Upper lobe of left lung (tissue), 4 donors: ENCODE results near the gene KLHL34.

Source experiments
- POLR2A ChIP-seq, 4 donors: fragments of 450-650 bp; IDR thresholded peaks; one replicate each; pipeline ENCODE4 v1.5.1; 2016 to 2017; ENCODE audit warnings: antibody characterized with exemption in 4 of 4, mild to moderate bottlenecking in 2 of 4
- POLR2AphosphoS5 ChIP-seq, 2 donors: sonication (generic); formaldehyde crosslinking; IDR thresholded peaks; one replicate each; pipeline ENCODE4 v1.5.1; 2017; ENCODE audit warnings: antibody characterized with exemption in 2 of 2
- TF ChIP-seq, protein P1 (sequence below), 6 experiments: fragments of 450-650 bp in 4 of 6; fragments of 200-600 bp in 2 of 6; sonication (generic) in 2 of 6; IDR thresholded peaks; one replicate each; pipeline ENCODE4 v1.5.1; 2016 to 2019; ENCODE audit warnings: antibody characterized with exemption in 6 of 6

DNA sequence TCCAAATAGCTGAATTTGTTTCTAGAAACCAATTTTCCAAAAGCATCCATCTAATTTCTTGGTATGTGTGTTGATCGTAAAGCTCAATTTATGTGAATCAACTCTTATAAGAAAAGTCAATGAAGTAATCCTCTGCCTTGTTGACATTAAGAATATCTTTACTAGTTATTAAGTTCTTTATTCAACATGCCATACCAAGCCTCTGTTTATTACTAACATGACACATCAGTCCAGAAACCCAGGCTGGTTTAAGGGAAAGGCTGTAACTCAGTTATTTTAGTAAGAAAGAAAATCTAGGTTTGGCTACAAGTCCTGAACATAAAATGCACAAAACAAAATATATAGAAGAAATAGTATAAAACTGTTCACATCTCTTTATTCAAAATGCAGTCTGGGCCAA is 48.0 kb downstream of the KLHL34 start:
- TF ChIP-seq, protein P1, sequence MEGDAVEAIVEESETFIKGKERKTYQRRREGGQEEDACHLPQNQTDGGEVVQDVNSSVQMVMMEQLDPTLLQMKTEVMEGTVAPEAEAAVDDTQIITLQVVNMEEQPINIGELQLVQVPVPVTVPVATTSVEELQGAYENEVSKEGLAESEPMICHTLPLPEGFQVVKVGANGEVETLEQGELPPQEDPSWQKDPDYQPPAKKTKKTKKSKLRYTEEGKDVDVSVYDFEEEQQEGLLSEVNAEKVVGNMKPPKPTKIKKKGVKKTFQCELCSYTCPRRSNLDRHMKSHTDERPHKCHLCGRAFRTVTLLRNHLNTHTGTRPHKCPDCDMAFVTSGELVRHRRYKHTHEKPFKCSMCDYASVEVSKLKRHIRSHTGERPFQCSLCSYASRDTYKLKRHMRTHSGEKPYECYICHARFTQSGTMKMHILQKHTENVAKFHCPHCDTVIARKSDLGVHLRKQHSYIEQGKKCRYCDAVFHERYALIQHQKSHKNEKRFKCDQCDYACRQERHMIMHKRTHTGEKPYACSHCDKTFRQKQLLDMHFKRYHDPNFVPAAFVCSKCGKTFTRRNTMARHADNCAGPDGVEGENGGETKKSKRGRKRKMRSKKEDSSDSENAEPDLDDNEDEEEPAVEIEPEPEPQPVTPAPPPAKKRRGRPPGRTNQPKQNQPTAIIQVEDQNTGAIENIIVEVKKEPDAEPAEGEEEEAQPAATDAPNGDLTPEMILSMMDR (IDR thresholded peaks at IDR 0.05), result no peak
- TF ChIP-seq POLR2A (IDR thresholded peaks at IDR 0.05), result no peak
- no peak for TF ChIP-seq POLR2AphosphoS5 (IDR thresholded peaks at IDR 0.05)
